H1 (cell line): Measurements from ENCODE around the gene HDAC6. TPM values are rescaled to one million over a fixed set of nuclear protein-coding genes. Genes with fewer than 3 reads are reported as not detected.

Experiments used
- CTCF ChIA-PET: fragments of 300-600 bp; sonication (Branson Sonifier 250); formaldehyde crosslinking; loops from one replicate; lab custom pipeline; 2021; ENCODE audit not compliant: partially characterized antibody; lab: Charles Lee
- POLR2A ChIA-PET: fragments of 300-600 bp; sonication (Branson Sonifier 250); formaldehyde crosslinking; loops from one replicate; lab custom pipeline; 2021; ENCODE audit warnings: inconsistent platforms; ENCODE audit not compliant: partially characterized antibody; lab: Charles Lee
- DNase-seq, 2 experiments: peaks; one replicate each; pipeline versions ENCODE4 v3.0.0 to v3.0.0-alpha.2; 2010 to 2022; ENCODE audit warnings: low spot score in 2 of 2, low read depth in 1 of 2, mixed read lengths in 1 of 2
- FAIRE-seq: peaks from 2 replicates; lab custom pipeline; 2011; peaks lifted over from hg19 to GRCh38; lab: Jason Lieb, UNC
- H2AFZ ChIP-seq: 2 replicates; pipeline ENCODE4 v1.8.1; 2012; ENCODE audit warnings: low read length, inconsistent platforms
- H2AK5ac ChIP-seq: 2 replicates; pipeline ENCODE4 v1.6.1; 2013; ENCODE audit warnings: low read depth, low read length
- H2BK120ac ChIP-seq: replicated peaks from 2 replicates; pipeline ENCODE3; 2013; ENCODE audit warnings: low read depth, low read length, inconsistent platforms
- H2BK12ac ChIP-seq: 2 replicates; pipeline ENCODE4 v1.6.1; 2013; ENCODE audit warnings: low read depth, low read length
- H2BK15ac ChIP-seq: 2 replicates; pipeline ENCODE4 v1.6.1; 2013; ENCODE audit warnings: low read length
- H2BK20ac ChIP-seq: 2 replicates; pipeline ENCODE4 v1.6.1; 2013; ENCODE audit warnings: low read length
- H2BK5ac ChIP-seq: 2 replicates; pipeline ENCODE4 v1.6.1; 2013; ENCODE audit warnings: low read depth, low read length
- H3K14ac ChIP-seq: 2 replicates; pipeline ENCODE4 v1.6.1; 2013; ENCODE audit warnings: inconsistent platforms; ENCODE audit not compliant: insufficient read length
- H3K18ac ChIP-seq: 2 replicates; pipeline ENCODE4 v1.6.1; 2013; ENCODE audit warnings: low read length; ENCODE audit errors: extremely low read depth
- H3K23ac ChIP-seq: 2 replicates; pipeline ENCODE4 v1.6.1; 2013; ENCODE audit warnings: inconsistent platforms; ENCODE audit not compliant: insufficient read length
- H3K23me2 ChIP-seq: 2 replicates; pipeline ENCODE4 v1.6.1; 2013; ENCODE audit warnings: low read depth, low read length
- H3K27ac ChIP-seq: 2 replicates; pipeline ENCODE4 v1.6.1; 2011; ENCODE audit warnings: low read depth, low read length, inconsistent platforms
- H3K27me3 ChIP-seq, 4 experiments: replicated peaks in 1 of 4; 1 replicate in 1 of 4; 2 replicates in 3 of 4; pipeline versions ENCODE4 v1.6.1 to v1.8.1; 2011 to 2013; ENCODE audit warnings: low read length in 3 of 4, mild to moderate bottlenecking in 3 of 4, inconsistent platforms in 2 of 4, mixed read lengths in 2 of 4, moderate library complexity in 1 of 4; ENCODE audit not compliant: control insufficient read depth in 3 of 4, insufficient read depth in 3 of 4; ENCODE audit errors: extremely low read depth in 1 of 4
- H3K36me3 ChIP-seq, 4 experiments: 2 replicates each; pipeline versions ENCODE4 v1.6.1 to v1.8.1; 2011 to 2013; ENCODE audit warnings: mild to moderate bottlenecking in 4 of 4, low read length in 3 of 4, moderate library complexity in 2 of 4, control low read depth in 1 of 4, inconsistent platforms in 1 of 4; ENCODE audit not compliant: insufficient read depth in 4 of 4, control insufficient read depth in 2 of 4
- H3K4ac ChIP-seq: replicated peaks from 2 replicates; pipeline ENCODE3; 2013; ENCODE audit warnings: low read length, low read depth, mixed read lengths, inconsistent platforms; ENCODE audit not compliant: insufficient read length
- H3K4me1 ChIP-seq, 4 experiments: replicated peaks in 1 of 4; 1 replicate in 1 of 4; 2 replicates in 3 of 4; pipeline versions ENCODE4 v1.6.1 to v1.8.1; 2011 to 2013; ENCODE audit warnings: low read length in 3 of 4, inconsistent platforms in 2 of 4, mixed read lengths in 1 of 4; ENCODE audit not compliant: insufficient read depth in 4 of 4, control insufficient read depth in 3 of 4
- H3K4me2 ChIP-seq, 2 experiments: 2 replicates each; pipeline versions ENCODE4 v1.6.1 to v1.8.1; 2011 to 2013; ENCODE audit warnings: low read depth in 2 of 2, low read length in 2 of 2, control low read depth in 1 of 2, inconsistent platforms in 1 of 2, mild to moderate bottlenecking in 1 of 2; ENCODE audit not compliant: insufficient read depth in 1 of 2
- H3K4me3 ChIP-seq, 4 experiments: fragments of 200-600, 300-600 bp in 1 of 4; sonication (generic), shearing (Covaris generic), sonication (Bioruptor Twin) in 1 of 4; 2 replicates each; pipeline versions ENCODE4 v1.5.1 to v1.8.1; 2011 to 2016; ENCODE audit warnings: low read length in 4 of 4, low read depth in 3 of 4, control low read depth in 2 of 4, inconsistent platforms in 2 of 4, mild to moderate bottlenecking in 2 of 4, mixed read lengths in 1 of 4, moderate library complexity in 1 of 4; ENCODE audit not compliant: insufficient read depth in 2 of 4; ENCODE audit errors: extremely low read depth in 1 of 4
- H3K56ac ChIP-seq: replicated peaks from 2 replicates; pipeline ENCODE3; 2013; ENCODE audit warnings: low read depth, mild to moderate bottlenecking, mixed read lengths, low read length, inconsistent platforms; ENCODE audit not compliant: insufficient read length
- H3K79me1 ChIP-seq: 2 replicates; pipeline ENCODE4 v1.6.1; 2013; ENCODE audit warnings: low read depth, low read length, control low read depth
- H3K79me2 ChIP-seq, 2 experiments: 2 replicates each; pipeline versions ENCODE4 v1.6.1 to v1.8.1; 2012 to 2013; ENCODE audit warnings: low read length in 2 of 2, mild to moderate bottlenecking in 2 of 2, inconsistent platforms in 1 of 2; ENCODE audit not compliant: insufficient read depth in 2 of 2, control insufficient read depth in 1 of 2
- H3K9ac ChIP-seq, 4 experiments: replicated peaks in 1 of 4; 1 replicate in 1 of 4; 2 replicates in 3 of 4; pipeline versions ENCODE4 v1.6.1 to v1.8.1; 2011 to 2013; ENCODE audit warnings: low read depth in 3 of 4, low read length in 3 of 4, control low read depth in 2 of 4, mild to moderate bottlenecking in 2 of 4, moderate library complexity in 2 of 4, inconsistent platforms in 1 of 4; ENCODE audit errors: extremely low read depth in 1 of 4
- H3K9me3 ChIP-seq, 2 experiments: 2 replicates each; pipeline versions ENCODE4 v1.6.1 to v1.8.1; 2012 to 2013; ENCODE audit warnings: mild to moderate bottlenecking in 2 of 2, moderate library complexity in 2 of 2, control low read depth in 1 of 2, inconsistent platforms in 1 of 2, low read depth in 1 of 2, low read length in 1 of 2, mixed read lengths in 1 of 2; ENCODE audit not compliant: insufficient read depth in 2 of 2
- H4K20me1 ChIP-seq, 2 experiments: replicated peaks in 1 of 2; 2 replicates each; pipeline versions ENCODE3 to v1.8.1; 2011 to 2013; ENCODE audit warnings: inconsistent platforms in 2 of 2, low read length in 2 of 2, mild to moderate bottlenecking in 1 of 2; ENCODE audit not compliant: insufficient read depth in 2 of 2, control insufficient read depth in 1 of 2
- H4K5ac ChIP-seq: 2 replicates; pipeline ENCODE4 v1.6.1; 2013; ENCODE audit warnings: low read length, low read depth, mixed read lengths, inconsistent platforms; ENCODE audit not compliant: insufficient read length
- H4K8ac ChIP-seq: 2 replicates; pipeline ENCODE4 v1.8.0; 2013; ENCODE audit warnings: mild to moderate bottlenecking, moderate library complexity, low read length, inconsistent platforms; ENCODE audit not compliant: insufficient read depth; ENCODE audit errors: extremely low read depth
- H4K91ac ChIP-seq: replicated peaks from 2 replicates; pipeline ENCODE3; 2013; ENCODE audit warnings: low read length, mixed read lengths, inconsistent platforms; ENCODE audit not compliant: insufficient read length
- TCF12 ChIP-seq: IDR thresholded peaks from 2 replicates; pipeline ENCODE4 v1.6.1; 2011; ENCODE audit warnings: low read depth, mild to moderate bottlenecking, low read length
- WGBS, 2 experiments: shearing (Covaris generic) in 1 of 2; methylation state at CpG; one replicate each; pipeline versions ENCODE4 v1.1.6 to v1.1.7; 2013 to 2015; ENCODE audit warnings: low lambda C conversion rate in 2 of 2, mixed read lengths in 2 of 2, inconsistent platforms in 1 of 2, low coverage in 1 of 2, missing lambda C conversion rate in 1 of 2; ENCODE audit not compliant: insufficient replicate concordance in 2 of 2, insufficient coverage in 1 of 2, insufficient read length in 1 of 2; ENCODE audit errors: extremely low coverage in 1 of 2, missing lambda C conversion rate in 1 of 2; 5-methylcytosine and 5-hydroxymethylcytosine counted together
- polyA plus RNA-seq, 7 experiments: library from polyadenylated mRNA; depleted of rRNA in 3 of 7; stranded (reverse) in 5 of 7; unstranded in 2 of 7; fragments of >200 nt in 5 of 7; fragments of 200-250 nt in 2 of 7; gene quantifications; 1 replicate in 5 of 7; 2 replicates in 1 of 7; 4 replicates in 1 of 7; pipeline versions ENCODE4 v1.2.1 to v1.2.3, GENCODE V29; 2011 to 2013; ENCODE audit warnings: missing spikeins in 2 of 7, mixed read lengths in 2 of 7
- total RNA-seq: library from RNA; stranded (reverse); fragmentation: NEBNext Ultra II Directional; extraction: Animal tissue kit (Norgen Biotek cat#: 25700); gene quantifications from 2 replicates; pipeline ENCODE4 v1.2.1, GENCODE V29; 2021
- TF ChIP-seq, protein P1 (sequence below): IDR thresholded peaks from 2 replicates; pipeline ENCODE4 v1.6.1; 2012; ENCODE audit warnings: inconsistent platforms

Gene HDAC6
- total and polyA plus RNA-seq, 2 of the 8 experiments (the other 6 are each of a cell fraction or from before 2014, with no cell fraction given), result 34.0 to 51.8 TPM

DNA sequence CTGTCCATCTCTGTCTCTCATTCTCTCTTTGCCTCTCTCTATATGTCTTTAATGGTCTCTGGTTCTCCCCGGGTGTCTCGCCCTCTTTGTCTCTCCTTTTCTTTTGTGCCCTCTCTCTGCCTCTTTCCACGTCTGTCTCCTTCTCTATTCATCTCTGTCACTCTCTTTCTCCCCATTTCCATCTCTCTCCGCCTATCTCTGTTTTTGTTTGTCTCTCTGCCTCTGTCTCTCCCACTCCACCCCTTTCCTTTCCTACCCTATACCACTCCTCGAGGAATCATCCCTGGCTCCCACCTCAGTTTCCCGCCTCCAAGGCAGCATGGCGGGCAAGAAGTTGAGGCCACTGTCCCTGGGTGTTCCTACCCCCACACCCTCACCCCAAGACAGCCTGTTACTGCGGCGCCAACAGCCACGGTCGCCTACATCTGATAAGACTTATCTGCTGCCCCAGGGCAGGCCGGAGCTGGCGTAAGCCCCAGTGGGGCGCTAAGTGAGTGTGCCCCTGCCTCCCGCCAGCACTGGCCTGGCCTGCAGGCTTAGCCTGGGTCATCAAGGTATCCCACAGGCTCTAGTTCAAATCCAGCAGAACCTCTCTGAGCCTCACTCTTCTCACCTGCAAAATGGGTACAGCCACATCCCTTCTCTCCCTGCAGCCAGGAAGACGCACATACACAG is 16.2 kb upstream of the HDAC6 start:
- Histone ChIP-seq H2BK20ac (no peak overlapping the region), H3K56ac (no peak overlapping the region), H3K36me3 (no peaks in the 10 kb centered on the region), H3K18ac (no peak overlapping the region), H2BK12ac (no peak overlapping the region), H2AK5ac (no peak overlapping the region), H3K9ac (no peak overlapping the region), H3K4me3 (no peak overlapping the region), H3K27me3 (no peaks in the 10 kb centered on the region), H2AFZ (no peak overlapping the region), H3K79me2 (no peaks in the 10 kb centered on the region), H4K91ac (no peak overlapping the region), H4K5ac (no peak overlapping the region), H4K20me1 (no peaks in the 10 kb centered on the region), H2BK5ac (no peak overlapping the region), H3K23me2 (no peaks in the 10 kb centered on the region), H4K8ac (no peak overlapping the region), H3K14ac (no peak overlapping the region), H3K4me1 (no peaks in the 10 kb centered on the region), H3K23ac (no peak overlapping the region), H3K27ac (no peak overlapping the region), H3K4ac (no peak overlapping the region), H2BK120ac (no peak overlapping the region), H3K79me1 (no peaks in the 10 kb centered on the region), H3K9me3 (no peaks in the 10 kb centered on the region), H2BK15ac (no peak overlapping the region), H3K4me2 (no peak overlapping the region)
- no peak for DNase-seq
- POLR2A ChIA-PET, result no interaction called here
- CTCF ChIA-PET, result interaction anchor here (0.6 kb wide), 1 partner anchor 1054 kb away, joined by 3 read pairs; no protein-coding TSS in a partner anchor
- TF ChIP-seq, protein P1, sequence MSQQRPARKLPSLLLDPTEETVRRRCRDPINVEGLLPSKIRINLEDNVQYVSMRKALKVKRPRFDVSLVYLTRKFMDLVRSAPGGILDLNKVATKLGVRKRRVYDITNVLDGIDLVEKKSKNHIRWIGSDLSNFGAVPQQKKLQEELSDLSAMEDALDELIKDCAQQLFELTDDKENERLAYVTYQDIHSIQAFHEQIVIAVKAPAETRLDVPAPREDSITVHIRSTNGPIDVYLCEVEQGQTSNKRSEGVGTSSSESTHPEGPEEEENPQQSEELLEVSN, result 0 out of 2 replicates have a peak, but pooled peaks have one; percentile 30
- no peak for TF ChIP-seq TCF12
- WGBS, 2 experiments, result 84% methylated on average over 13 of the region's 16 CpGs; no CpG with 5 or more reads in 1 of the 2 experiments
- no peak for FAIRE-seq
